ENCODE measurements around the gene PAPLN.
A peak's percentile ranks its signal among the peaks of the same experiment; 100 is the strongest.

The PAPLN gene

GRCh38 chr14:73231981-73232851, 5.1 kb upstream of the PAPLN start:
- Histone ChIP-seq H3K27me3 (ENCODE audit: control insufficient read depth, insufficient read depth, low read length) (peaks cover 12% of the 10 kb centered on the region), H3K27ac (ENCODE audit: low read depth, low read length) (peak overlapping the region; percentile 21), H3K4me1 (ENCODE audit: control insufficient read depth, insufficient read depth, low read length) (peaks cover 68% of the 10 kb centered on the region), H3K9ac (ENCODE audit: low read depth, low read length) (no peak overlapping the region), H3K4me3 (ENCODE audit: low read depth, low read length) (no peak overlapping the region), H3K9me3 (ENCODE audit: control insufficient read depth, insufficient read depth, low read length) (no peaks in the 10 kb centered on the region), H3K36me3 (ENCODE audit: control insufficient read depth, insufficient read depth, low read length) (no peaks in the 10 kb centered on the region)

GRCh38 chr14:73232984-73233383, 4.3 kb upstream of the PAPLN start:
- no peak overlapping the region for H3K4me3 ChIP-seq (ENCODE audit: low read depth, low read length)
- peaks cover 19% of the 10 kb centered on the region for H3K27me3 ChIP-seq (ENCODE audit: control insufficient read depth, insufficient read depth, low read length)
- H3K4me1 ChIP-seq (ENCODE audit: control insufficient read depth, insufficient read depth, low read length) = peaks cover 65% of the 10 kb centered on the region
- H3K27ac ChIP-seq (ENCODE audit: low read depth, low read length) = no peak overlapping the region
- no peak overlapping the region for H3K9ac ChIP-seq (ENCODE audit: low read depth, low read length)
- H3K36me3 ChIP-seq (ENCODE audit: control insufficient read depth, insufficient read depth, low read length) = no peaks in the 10 kb centered on the region
- H3K9me3 ChIP-seq (ENCODE audit: control insufficient read depth, insufficient read depth, low read length) = no peaks in the 10 kb centered on the region

GRCh38 chr14:73233564-73233963, 3.7 kb upstream of the PAPLN start:
- H3K4me3 ChIP-seq (ENCODE audit: low read depth, low read length) = no peak overlapping the region
- no peak overlapping the region for H3K9ac ChIP-seq (ENCODE audit: low read depth, low read length)
- no peaks in the 10 kb centered on the region for H3K36me3 ChIP-seq (ENCODE audit: control insufficient read depth, insufficient read depth, low read length)
- no peaks in the 10 kb centered on the region for H3K9me3 ChIP-seq (ENCODE audit: control insufficient read depth, insufficient read depth, low read length)
- H3K27ac ChIP-seq (ENCODE audit: low read depth, low read length) = no peak overlapping the region
- peaks cover 25% of the 10 kb centered on the region for H3K27me3 ChIP-seq (ENCODE audit: control insufficient read depth, insufficient read depth, low read length)
- H3K4me1 ChIP-seq (ENCODE audit: control insufficient read depth, insufficient read depth, low read length) = peaks cover 64% of the 10 kb centered on the region

- Histone ChIP-seq H3K36me3 (ENCODE audit: control insufficient read depth, insufficient read depth, low read length) (no peaks in the 10 kb centered on the region; the same call in 1 of the 2 replicates), H3K9me3 (ENCODE audit: control insufficient read depth, insufficient read depth, low read length) (no peaks in the 10 kb centered on the region), H3K27me3 (ENCODE audit: control insufficient read depth, insufficient read depth, low read length) (peaks cover 30% of the 10 kb centered on the region), H3K27ac (ENCODE audit: low read depth, low read length) (no peak overlapping the region), H3K4me1 (ENCODE audit: control insufficient read depth, insufficient read depth, low read length) (peaks cover 64% of the 10 kb centered on the region), H3K4me3 (ENCODE audit: low read depth, low read length) (no peak overlapping the region), H3K9ac (ENCODE audit: low read depth, low read length) (no peak overlapping the region)
Measured at GRCh38 chr14:73234029-73234428, 3.3 kb upstream of the PAPLN start.

- peak overlapping the region; percentile 1; the same call in 1 of the 2 replicates for H3K9ac ChIP-seq (ENCODE audit: low read depth, low read length)
- H3K36me3 ChIP-seq (ENCODE audit: control insufficient read depth, insufficient read depth, low read length) = no peaks in the 10 kb centered on the region; the same call in 1 of the 2 replicates
- peaks cover 65% of the 10 kb centered on the region for H3K4me1 ChIP-seq (ENCODE audit: control insufficient read depth, insufficient read depth, low read length)
- H3K9me3 ChIP-seq (ENCODE audit: control insufficient read depth, insufficient read depth, low read length) = no peaks in the 10 kb centered on the region
- peak overlapping the region; percentile 90 for H3K27ac ChIP-seq (ENCODE audit: low read depth, low read length)
- H3K27me3 ChIP-seq (ENCODE audit: control insufficient read depth, insufficient read depth, low read length) = peaks cover 37% of the 10 kb centered on the region
- H3K4me3 ChIP-seq (ENCODE audit: low read depth, low read length) = peak overlapping the region; percentile 55
Measured at GRCh38 chr14:73234586-73235394, 2.5 kb upstream of the PAPLN start.

- peak overlapping the region; percentile 55 for H3K4me3 ChIP-seq (ENCODE audit: low read depth, low read length)
Measured at GRCh38 chr14:73235531-73236155, 1.7 kb upstream of the PAPLN start.

GRCh38 chr14:73236157-73236556, 1.1 kb upstream of the PAPLN start:
- no peak overlapping the region for H3K9ac ChIP-seq (ENCODE audit: low read depth, low read length)
- H3K4me3 ChIP-seq (ENCODE audit: low read depth, low read length) = peak overlapping the region; percentile 55; the same call in 1 of the 2 replicates

More at GRCh38 chr14:73235531-73236155, 1.7 kb upstream of the PAPLN start:
- Histone ChIP-seq H3K4me1 (ENCODE audit: control insufficient read depth, insufficient read depth, low read length) (peaks cover 68% of the 10 kb centered on the region), H3K36me3 (ENCODE audit: control insufficient read depth, insufficient read depth, low read length) (no peaks in the 10 kb centered on the region; the same call in 1 of the 2 replicates), H3K9me3 (ENCODE audit: control insufficient read depth, insufficient read depth, low read length) (no peaks in the 10 kb centered on the region), H3K27ac (ENCODE audit: low read depth, low read length) (peak overlapping the region; percentile 90), H3K27me3 (ENCODE audit: control insufficient read depth, insufficient read depth, low read length) (peaks cover 42% of the 10 kb centered on the region), H3K9ac (ENCODE audit: low read depth, low read length) (peak overlapping the region; percentile 1; the same call in 1 of the 2 replicates)

GRCh38 chr14:73236752-73237218, 521 bp upstream of the PAPLN start:
- no peak overlapping the region for H3K9ac ChIP-seq (ENCODE audit: low read depth, low read length)
- H3K4me1 ChIP-seq (ENCODE audit: control insufficient read depth, insufficient read depth, low read length) = peaks cover 68% of the 10 kb centered on the region
- H3K27ac ChIP-seq (ENCODE audit: low read depth, low read length) = no peak overlapping the region
- no peaks in the 10 kb centered on the region; the same call in 1 of the 2 replicates for H3K36me3 ChIP-seq (ENCODE audit: control insufficient read depth, insufficient read depth, low read length)
- peak overlapping the region; percentile 55 for H3K4me3 ChIP-seq (ENCODE audit: low read depth, low read length)
- H3K27me3 ChIP-seq (ENCODE audit: control insufficient read depth, insufficient read depth, low read length) = peaks cover 42% of the 10 kb centered on the region
- H3K9me3 ChIP-seq (ENCODE audit: control insufficient read depth, insufficient read depth, low read length) = no peaks in the 10 kb centered on the region

More at GRCh38 chr14:73236157-73236556, 1.1 kb upstream of the PAPLN start:
- Histone ChIP-seq H3K27me3 (ENCODE audit: control insufficient read depth, insufficient read depth, low read length) (peaks cover 42% of the 10 kb centered on the region), H3K27ac (ENCODE audit: low read depth, low read length) (peak overlapping the region; percentile 90), H3K9me3 (ENCODE audit: control insufficient read depth, insufficient read depth, low read length) (no peaks in the 10 kb centered on the region), H3K4me1 (ENCODE audit: control insufficient read depth, insufficient read depth, low read length) (peaks cover 68% of the 10 kb centered on the region), H3K36me3 (ENCODE audit: control insufficient read depth, insufficient read depth, low read length) (no peaks in the 10 kb centered on the region; the same call in 1 of the 2 replicates)

- H3K9ac ChIP-seq (ENCODE audit: low read depth, low read length) = no peak overlapping the region
- H3K27me3 ChIP-seq (ENCODE audit: control insufficient read depth, insufficient read depth, low read length) = peaks cover 42% of the 10 kb centered on the region
- H3K4me1 ChIP-seq (ENCODE audit: control insufficient read depth, insufficient read depth, low read length) = peaks cover 57% of the 10 kb centered on the region
- no peak overlapping the region for H3K27ac ChIP-seq (ENCODE audit: low read depth, low read length)
- no peaks in the 10 kb centered on the region for H3K9me3 ChIP-seq (ENCODE audit: control insufficient read depth, insufficient read depth, low read length)
- peak overlapping the region; percentile 55 for H3K4me3 ChIP-seq (ENCODE audit: low read depth, low read length)
- no peaks in the 10 kb centered on the region; the same call in 1 of the 2 replicates for H3K36me3 ChIP-seq (ENCODE audit: control insufficient read depth, insufficient read depth, low read length)
Measured at GRCh38 chr14:73237786-73238423, 599 bp downstream of the PAPLN start.

GRCh38 chr14:73238424-73238852, 1.1 kb downstream of the PAPLN start:
- H3K27me3 ChIP-seq (ENCODE audit: control insufficient read depth, insufficient read depth, low read length) = peaks cover 42% of the 10 kb centered on the region
- no peaks in the 10 kb centered on the region for H3K9me3 ChIP-seq (ENCODE audit: control insufficient read depth, insufficient read depth, low read length)
- peaks cover 52% of the 10 kb centered on the region for H3K4me1 ChIP-seq (ENCODE audit: control insufficient read depth, insufficient read depth, low read length)
- no peaks in the 10 kb centered on the region; the same call in 1 of the 2 replicates for H3K36me3 ChIP-seq (ENCODE audit: control insufficient read depth, insufficient read depth, low read length)
- no peak overlapping the region for H3K9ac ChIP-seq (ENCODE audit: low read depth, low read length)
- peak overlapping the region; percentile 55 for H3K4me3 ChIP-seq (ENCODE audit: low read depth, low read length)
- no peak overlapping the region for H3K27ac ChIP-seq (ENCODE audit: low read depth, low read length)

Measured in HUES48 (cell line).